Measurements from ENCODE around the gene KIAA1217. TPM values are rescaled to one million over a fixed set of nuclear protein-coding genes. Genes with fewer than 3 reads are reported as not detected.
A peak's percentile ranks its signal among the peaks of the same experiment; 100 is the strongest.

Gene KIAA1217
- total RNA-seq, 4 donors from 2014 or later = 46.9 to 108 (median 61.5) TPM

DNA sequence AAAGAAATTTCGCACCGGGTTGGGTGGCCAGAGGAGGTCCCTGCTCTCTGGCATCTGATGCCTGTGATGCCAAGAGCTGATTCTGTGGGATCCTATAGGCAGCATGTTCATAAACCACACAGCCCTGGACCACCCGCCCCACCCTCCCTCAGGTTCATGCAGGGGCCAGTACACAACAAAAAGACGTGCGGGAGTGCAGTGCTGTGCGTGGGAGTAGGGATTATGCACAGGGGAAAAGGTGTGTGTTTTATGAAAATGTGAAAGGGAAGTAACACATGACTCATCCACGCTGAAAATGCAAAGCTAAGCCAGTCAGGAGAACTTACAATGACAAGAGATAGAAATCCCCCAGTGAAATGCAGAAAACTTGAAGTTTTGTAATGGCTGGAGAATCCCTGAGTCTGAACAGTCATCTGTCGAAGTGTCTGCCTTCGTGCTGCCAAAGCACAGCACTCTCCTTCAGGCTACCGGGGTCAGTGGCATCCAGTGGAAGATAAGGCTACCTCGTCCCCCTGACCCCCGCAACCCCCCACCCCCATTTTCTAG lies 1.1 kb downstream of the KIAA1217 start:
- no peak for TF ChIP-seq POLR2A (IDR thresholded peaks at IDR 0.05)
- TF ChIP-seq, protein P1, sequence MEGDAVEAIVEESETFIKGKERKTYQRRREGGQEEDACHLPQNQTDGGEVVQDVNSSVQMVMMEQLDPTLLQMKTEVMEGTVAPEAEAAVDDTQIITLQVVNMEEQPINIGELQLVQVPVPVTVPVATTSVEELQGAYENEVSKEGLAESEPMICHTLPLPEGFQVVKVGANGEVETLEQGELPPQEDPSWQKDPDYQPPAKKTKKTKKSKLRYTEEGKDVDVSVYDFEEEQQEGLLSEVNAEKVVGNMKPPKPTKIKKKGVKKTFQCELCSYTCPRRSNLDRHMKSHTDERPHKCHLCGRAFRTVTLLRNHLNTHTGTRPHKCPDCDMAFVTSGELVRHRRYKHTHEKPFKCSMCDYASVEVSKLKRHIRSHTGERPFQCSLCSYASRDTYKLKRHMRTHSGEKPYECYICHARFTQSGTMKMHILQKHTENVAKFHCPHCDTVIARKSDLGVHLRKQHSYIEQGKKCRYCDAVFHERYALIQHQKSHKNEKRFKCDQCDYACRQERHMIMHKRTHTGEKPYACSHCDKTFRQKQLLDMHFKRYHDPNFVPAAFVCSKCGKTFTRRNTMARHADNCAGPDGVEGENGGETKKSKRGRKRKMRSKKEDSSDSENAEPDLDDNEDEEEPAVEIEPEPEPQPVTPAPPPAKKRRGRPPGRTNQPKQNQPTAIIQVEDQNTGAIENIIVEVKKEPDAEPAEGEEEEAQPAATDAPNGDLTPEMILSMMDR (IDR thresholded peaks at IDR 0.05) = no peak
- DNase-seq = no peak
- H3K27me3 ChIP-seq = no peaks in the 10 kb centered on the region
- H3K27ac ChIP-seq = peak overlapping the region in 3 of 4 donors; percentile 17 to 80 (median 79)
- peaks cover 0 to 34% (median 0%) of the 10 kb centered on the region in 4 donors for H3K4me1 ChIP-seq
- no peaks in the 10 kb centered on the region for H3K9me3 ChIP-seq
- H3K4me3 ChIP-seq = peak overlapping the region in 2 of 4 donors; percentile 62 to 65
- H3K36me3 ChIP-seq = no peaks in the 10 kb centered on the region

DNA sequence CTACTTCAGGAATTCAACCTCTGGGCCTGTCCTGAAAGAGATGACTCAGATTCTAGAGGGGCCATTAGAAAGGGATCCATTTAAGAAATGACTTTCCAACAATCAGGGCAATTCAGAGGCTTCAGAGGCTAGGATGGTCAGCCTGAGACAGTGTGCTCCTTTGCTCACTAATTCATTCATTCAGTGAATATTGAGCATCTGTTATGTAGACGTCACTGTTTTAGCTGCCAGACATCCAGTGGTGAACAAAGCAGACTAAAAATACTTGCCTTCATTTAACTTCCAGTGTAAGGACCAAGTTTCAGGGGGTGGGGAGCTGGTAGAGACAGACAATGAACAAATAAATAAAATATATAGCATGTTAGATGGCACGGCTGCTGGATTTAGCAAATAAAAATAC lies 1.6 kb downstream of the KIAA1217 start:
- TF ChIP-seq, protein P1 (IDR thresholded peaks at IDR 0.05) = no peak
- no peak for TF ChIP-seq POLR2A (IDR thresholded peaks at IDR 0.05)
- Histone ChIP-seq H3K4me3 (no peak overlapping the region), H3K9me3 (no peaks in the 10 kb centered on the region), H3K4me1 (peaks cover 0 to 39% (median 0%) of the 10 kb centered on the region in 4 donors), H3K27me3 (no peaks in the 10 kb centered on the region), H3K36me3 (no peaks in the 10 kb centered on the region), H3K27ac (peak overlapping the region in 1 of 4 donors; percentile 80)
- no peak for DNase-seq

DNA sequence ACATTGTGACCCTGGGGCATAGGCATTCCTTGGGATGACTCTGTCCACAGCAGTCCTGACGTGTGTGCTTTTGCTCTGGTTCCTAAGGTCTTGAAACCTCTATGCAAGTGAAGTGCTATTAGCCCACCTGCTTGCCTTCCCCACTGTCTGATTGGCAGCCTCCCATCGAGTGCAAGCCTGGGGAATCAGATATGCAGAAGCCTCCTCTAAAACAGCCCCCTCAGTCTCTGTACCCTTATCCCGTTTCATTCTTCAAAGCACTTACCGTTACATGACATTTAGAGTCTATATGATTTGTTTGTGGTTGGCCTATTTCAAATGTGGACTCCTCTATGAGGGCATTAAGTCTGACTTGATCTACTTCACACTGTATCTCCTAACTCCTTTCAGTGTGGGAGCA lies 4.3 kb downstream of the KIAA1217 start:
- Histone ChIP-seq H3K27ac (peak overlapping the region in 1 of 4 donors; percentile 2), H3K36me3 (no peaks in the 10 kb centered on the region), H3K4me1 (peaks cover 0 to 26% (median 0%) of the 10 kb centered on the region in 4 donors), H3K27me3 (no peaks in the 10 kb centered on the region), H3K9me3 (no peaks in the 10 kb centered on the region), H3K4me3 (no peak overlapping the region)
- TF ChIP-seq, protein P1 (IDR thresholded peaks at IDR 0.05) = no peak
- no peak for TF ChIP-seq POLR2A (IDR thresholded peaks at IDR 0.05)
- DNase-seq = no peak

DNA sequence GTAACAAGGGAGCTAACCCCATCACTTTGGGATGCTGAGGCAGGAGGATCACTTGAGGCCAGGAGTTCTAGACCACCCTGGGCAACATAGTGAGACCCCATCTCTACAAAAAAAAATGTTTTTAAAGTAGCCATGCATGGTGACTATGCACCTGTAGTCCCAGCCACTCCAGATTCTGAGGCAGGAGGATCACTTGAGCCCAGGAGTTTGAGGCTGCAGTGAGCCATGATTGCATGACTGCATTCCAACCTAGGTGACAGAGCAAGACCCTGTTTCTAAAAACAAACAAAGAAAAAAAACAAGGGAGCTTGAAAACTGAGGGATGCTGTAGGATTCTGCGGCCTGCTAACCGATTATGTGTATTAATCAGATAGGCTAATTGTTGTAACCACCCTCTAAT lies 4.9 kb downstream of the KIAA1217 start:
- Histone ChIP-seq H3K36me3 (no peaks in the 10 kb centered on the region), H3K9me3 (no peaks in the 10 kb centered on the region), H3K4me3 (no peak overlapping the region), H3K27me3 (no peaks in the 10 kb centered on the region), H3K27ac (no peak overlapping the region), H3K4me1 (peaks cover 0 to 23% (median 0%) of the 10 kb centered on the region in 4 donors)
- no peak for DNase-seq
- no peak for TF ChIP-seq POLR2A (IDR thresholded peaks at IDR 0.05)
- TF ChIP-seq, protein P1 (IDR thresholded peaks at IDR 0.05) = no peak

DNA sequence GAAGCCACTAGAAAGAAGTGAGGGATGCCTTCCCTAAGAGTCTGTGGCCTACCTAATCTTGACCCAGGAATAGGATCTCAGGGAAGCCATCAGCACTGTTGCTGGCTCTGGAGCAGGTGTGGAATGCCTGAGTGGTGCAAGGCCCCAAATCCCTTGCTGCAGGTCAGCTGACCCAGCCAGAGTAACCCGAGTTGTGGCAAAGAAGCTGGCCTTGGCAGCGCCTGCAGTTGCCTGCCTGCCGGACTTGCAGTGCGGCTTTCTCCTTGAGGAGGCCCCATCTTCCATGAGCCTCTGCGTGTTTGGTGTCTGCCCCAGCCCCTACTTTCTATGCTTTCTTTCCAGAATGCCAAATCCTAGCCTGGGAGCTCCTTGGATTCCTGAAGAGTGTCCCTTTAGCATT lies 5.8 kb downstream of the KIAA1217 start:
- Histone ChIP-seq H3K36me3 (no peaks in the 10 kb centered on the region), H3K9me3 (no peaks in the 10 kb centered on the region), H3K4me3 (no peak overlapping the region), H3K27me3 (no peaks in the 10 kb centered on the region), H3K27ac (peak overlapping the region in 2 of 4 donors; percentile 45 to 56), H3K4me1 (peaks cover 0 to 18% (median 0%) of the 10 kb centered on the region in 4 donors)
- no peak for DNase-seq
- TF ChIP-seq, protein P1 (IDR thresholded peaks at IDR 0.05) = no peak
- no peak for TF ChIP-seq POLR2A (IDR thresholded peaks at IDR 0.05)
